ENCODE data around the gene DNAJC3. TPM values are rescaled to one million over a fixed set of nuclear protein-coding genes. Genes with fewer than 3 reads are reported as not detected.
"Not testable (repeated sequence)": the region's sequence is repeated elsewhere in the genome, so short reads cannot be mapped to it uniquely, and the experiment has no call there.

Gene DNAJC3
- total RNA-seq, 4 donors from 2014 or later: 49.1 to 73.3 (median 53.1) TPM

- Histone ChIP-seq H3K4me3 (no peak overlapping the region), H3K9me3 (peaks cover 0 to 10% (median 0%) of the 10 kb centered on the region in 3 donors), H3K27ac (no peak overlapping the region), H3K27me3 (no peaks in the 10 kb centered on the region), H3K36me3 (peaks cover 0 to 42% of the 10 kb centered on the region in 2 donors), H3K4me1 (peaks cover 0 to 15% (median 0%) of the 10 kb centered on the region in 3 donors)
- 74 to 84% methylated on average over 4 of the region's 4 CpGs for WGBS, 2 donors (ENCODE audit: low coverage in 1 of 2)
- no peak for ATAC-seq
- TF ChIP-seq CTCF (IDR thresholded peaks at IDR 0.05): no peak
- no peak for TF ChIP-seq POLR2AphosphoS5 (IDR thresholded peaks at IDR 0.05)
- TF ChIP-seq EP300 (IDR thresholded peaks at IDR 0.05): no peak
- no peak for TF ChIP-seq POLR2A (IDR thresholded peaks at IDR 0.05)
These were observed 32.0 kb downstream of the DNAJC3 start for GRCh38 chr13:95708811-95709500.

GRCh38 chr13:95710313-95710712 is 33.4 kb downstream of the DNAJC3 start:
- 83 to 100% methylated on average over 1 to 2 of the region's 2 CpGs for WGBS, 2 donors (ENCODE audit: low coverage in 1 of 2)
- H3K36me3 ChIP-seq: peaks cover 0 to 49% of the 10 kb centered on the region in 2 donors

GRCh38 chr13:95712846-95713245 is 35.9 kb downstream of the DNAJC3 start:
- H3K27ac ChIP-seq, H3K4me3 ChIP-seq, ATAC-seq, H3K27me3 ChIP-seq, H3K4me1 ChIP-seq: not testable (repeated sequence)
- Histone ChIP-seq H3K36me3 (peaks cover 0 to 58% of the 10 kb centered on the region in 2 donors), H3K9me3 (peaks cover 0 to 10% (median 0%) of the 10 kb centered on the region in 3 donors)
- 72 to 77% methylated on average over 3 to 4 of the region's 4 CpGs for WGBS, 2 donors (ENCODE audit: low coverage in 1 of 2)

More at GRCh38 chr13:95710313-95710712, 33.4 kb downstream of the DNAJC3 start:
- no peak for ATAC-seq
- Histone ChIP-seq H3K9me3 (peaks cover 0 to 10% (median 0%) of the 10 kb centered on the region in 3 donors), H3K4me1 (peaks cover 0 to 8% (median 0%) of the 10 kb centered on the region in 3 donors), H3K27me3 (no peaks in the 10 kb centered on the region), H3K4me3 (no peak overlapping the region), H3K27ac (no peak overlapping the region)
- TF ChIP-seq POLR2AphosphoS5 (IDR thresholded peaks at IDR 0.05) (no peak), CTCF (IDR thresholded peaks at IDR 0.05) (no peak), POLR2A (IDR thresholded peaks at IDR 0.05) (no peak), EP300 (IDR thresholded peaks at IDR 0.05) (no peak)

GRCh38 chr13:95713651-95714050 is 36.7 kb downstream of the DNAJC3 start:
- Histone ChIP-seq H3K36me3 (peaks cover 0 to 58% of the 10 kb centered on the region in 2 donors), H3K4me3 (no peak overlapping the region), H3K27ac (no peak overlapping the region), H3K27me3 (no peaks in the 10 kb centered on the region), H3K4me1 (peaks cover 0 to under 1% (median 0%) of the 10 kb centered on the region in 3 donors), H3K9me3 (peaks cover 0 to 10% (median 0%) of the 10 kb centered on the region in 3 donors)
- WGBS, 2 donors (ENCODE audit: low coverage in 1 of 2): 96 to 97% methylated on average over 3 of the region's 3 CpGs
- no peak for ATAC-seq
- no peak for TF ChIP-seq POLR2AphosphoS5 (IDR thresholded peaks at IDR 0.05)
- no peak for TF ChIP-seq EP300 (IDR thresholded peaks at IDR 0.05)
- no peak for TF ChIP-seq POLR2A (IDR thresholded peaks at IDR 0.05)
- no peak for TF ChIP-seq CTCF (IDR thresholded peaks at IDR 0.05)

GRCh38 chr13:95714142-95714832 is 37.3 kb downstream of the DNAJC3 start:
- ATAC-seq: no peak
- Histone ChIP-seq H3K9me3 (peaks cover 0 to 10% (median 0%) of the 10 kb centered on the region in 3 donors), H3K27ac (no peak overlapping the region), H3K27me3 (no peaks in the 10 kb centered on the region), H3K4me1 (no peaks in the 10 kb centered on the region), H3K36me3 (peaks cover 0 to 58% of the 10 kb centered on the region in 2 donors), H3K4me3 (no peak overlapping the region)
- TF ChIP-seq POLR2A (IDR thresholded peaks at IDR 0.05): no peak
- TF ChIP-seq EP300 (IDR thresholded peaks at IDR 0.05): no peak
- TF ChIP-seq CTCF (IDR thresholded peaks at IDR 0.05): no peak
- no peak for TF ChIP-seq POLR2AphosphoS5 (IDR thresholded peaks at IDR 0.05)
- WGBS, 2 donors (ENCODE audit: low coverage in 1 of 2): 89 to 92% methylated on average over 3 of the region's 3 CpGs
